GM12891 (cell line): ENCODE measurements around the gene BAX.

Experiments
- PAX5 ChIP-seq: IDR thresholded peaks from 2 replicates; pipeline ENCODE4 v1.6.1; 2011; ENCODE audit warnings: low read length, moderate library complexity, mild to moderate bottlenecking; ENCODE audit not compliant: insufficient read depth, severe bottlenecking
- POLR2A ChIP-seq: IDR thresholded peaks from 2 replicates; pipeline ENCODE4 v1.6.1; 2011; ENCODE audit warnings: low read depth, low read length, control low read depth
- POLR2AphosphoS5 ChIP-seq: IDR thresholded peaks from 2 replicates; pipeline ENCODE4 v1.6.1; 2011; ENCODE audit warnings: low read depth, low read length, control low read depth
- POU2F2 ChIP-seq: IDR thresholded peaks from 2 replicates; pipeline ENCODE4 v1.6.1; 2011; ENCODE audit warnings: low read depth, mild to moderate bottlenecking, control low read depth, low read length, moderate library complexity
- SPI1 ChIP-seq: IDR thresholded peaks from 2 replicates; pipeline ENCODE4 v1.6.1; 2011; ENCODE audit warnings: low read depth, low read length, control low read depth
- TAF1 ChIP-seq: IDR thresholded peaks from 2 replicates; pipeline ENCODE4 v1.6.1; 2011; ENCODE audit warnings: low read depth, low read length, control low read depth

GRCh38 chr19:48968813-48969218 is 14.1 kb downstream of the BAX start:
- TF ChIP-seq POLR2AphosphoS5 (no peak), TAF1 (no peak), POLR2A (no peak), POU2F2 (no peak), SPI1 (no peak), PAX5 (no peak)
